ENCODE measurements around the gene HADHB. TPM values are rescaled to one million over a fixed set of nuclear protein-coding genes. Genes with fewer than 3 reads are reported as not detected.
"Not testable (repeated sequence)": the region's sequence is repeated elsewhere in the genome, so short reads cannot be mapped to it uniquely, and the experiment has no call there.

HADHB gene
- total RNA-seq, 2 experiments from 2014 or later = 70.2 to 73.2 TPM

DNA sequence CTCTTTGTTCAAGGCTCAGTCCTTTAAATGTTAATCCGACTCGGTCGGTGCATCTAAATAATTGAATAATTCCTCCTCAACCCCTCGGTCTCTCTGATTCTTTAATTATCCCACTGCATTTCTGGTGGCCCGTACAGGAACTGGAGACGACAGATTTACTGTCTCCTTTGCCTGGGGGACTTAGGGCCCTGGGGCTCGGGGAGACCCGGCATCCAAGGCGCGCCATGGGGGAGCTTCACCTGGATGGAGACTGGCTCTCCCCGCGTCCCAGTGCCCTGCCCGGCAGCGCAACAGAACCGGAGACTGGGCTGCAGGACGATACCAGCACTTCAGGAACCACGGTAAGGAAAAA lies 53.5 kb downstream of the HADHB start:
- DNase-seq = no peak
- no peaks in the 10 kb centered on the region for H3K27me3 Mint-ChIP-seq
- no peak overlapping the region for H3K27ac Mint-ChIP-seq
- H3K4me3 Mint-ChIP-seq = no peak overlapping the region
- H3K4me1 Mint-ChIP-seq = no peaks in the 10 kb centered on the region
- no peaks in the 10 kb centered on the region for H3K9me3 Mint-ChIP-seq
- H3K36me3 Mint-ChIP-seq = no peaks in the 10 kb centered on the region

DNA sequence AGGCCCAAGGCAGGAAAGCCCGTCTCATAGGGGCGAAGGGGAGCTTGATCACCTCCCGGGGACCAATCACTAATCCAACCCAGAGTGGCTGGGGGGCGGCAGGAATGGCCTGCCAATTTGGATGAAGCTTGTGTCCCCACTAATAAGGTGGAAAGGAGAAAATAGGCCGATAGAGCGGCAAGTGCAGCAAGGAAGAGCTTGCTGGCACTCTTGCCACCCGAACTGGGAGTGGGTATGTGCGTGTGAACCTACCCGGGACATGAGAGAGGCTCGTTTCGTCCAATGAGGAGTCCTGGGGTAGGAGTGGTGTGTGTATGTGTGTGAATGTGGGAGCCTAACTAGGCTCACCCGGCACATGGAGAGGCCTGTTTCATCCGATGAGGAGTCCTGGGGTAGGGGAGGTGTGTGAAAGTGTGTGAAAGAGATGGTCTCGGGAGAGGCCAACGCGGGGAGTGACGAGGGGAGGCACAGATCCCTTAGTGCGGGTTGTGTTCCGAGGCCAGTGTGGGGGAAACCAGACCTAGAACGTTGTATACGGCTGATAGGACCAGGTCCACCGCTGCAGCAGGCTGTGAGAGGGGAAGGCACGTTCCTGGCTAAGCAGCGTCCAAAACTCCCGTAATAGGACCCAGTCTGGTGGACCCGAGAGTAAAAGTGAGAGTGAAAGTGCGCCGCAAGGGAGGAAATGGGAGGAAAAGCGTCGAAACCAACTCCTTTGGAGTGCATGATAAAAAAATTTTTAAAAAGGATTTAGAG lies 54.1 kb downstream of the HADHB start:
- H3K9me3 Mint-ChIP-seq = no peaks in the 10 kb centered on the region
- no peak overlapping the region for H3K4me3 Mint-ChIP-seq
- no peaks in the 10 kb centered on the region for H3K36me3 Mint-ChIP-seq
- no peaks in the 10 kb centered on the region for H3K4me1 Mint-ChIP-seq
- no peak overlapping the region for H3K27ac Mint-ChIP-seq
- peak; percentile 42 for DNase-seq
- no peaks in the 10 kb centered on the region for H3K27me3 Mint-ChIP-seq

DNA sequence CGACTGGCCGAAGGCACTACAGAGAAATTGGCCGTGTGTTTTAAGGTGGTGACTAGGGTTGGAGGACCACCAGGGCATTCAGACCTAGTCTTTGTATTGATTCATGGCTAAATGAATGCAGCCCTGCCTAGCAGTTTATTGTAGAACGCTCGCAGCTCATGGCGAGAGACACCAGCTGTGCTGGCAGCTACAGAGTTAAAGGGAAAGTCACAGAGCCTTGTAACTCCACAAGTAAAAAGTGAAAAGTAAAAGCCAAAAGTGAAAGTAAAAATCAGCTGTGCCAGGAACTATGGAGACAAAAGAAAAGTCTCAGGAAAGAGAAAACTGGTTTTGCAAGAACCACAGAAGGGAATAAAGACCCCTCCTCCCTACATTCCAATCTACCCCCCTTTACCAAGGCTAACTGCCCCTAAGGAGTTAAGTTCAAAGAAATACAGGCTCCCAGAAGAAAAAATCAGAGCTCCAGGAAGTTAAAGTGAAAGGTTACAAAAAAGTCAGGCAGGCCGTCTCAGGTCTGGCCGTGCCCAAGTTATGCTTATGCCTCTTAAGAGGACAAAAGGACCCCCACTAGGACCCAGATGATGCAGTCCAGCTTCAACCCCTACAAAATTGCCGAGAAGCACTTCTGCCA lies 54.8 kb downstream of the HADHB start:
- no peak overlapping the region for H3K27ac Mint-ChIP-seq
- no peaks in the 10 kb centered on the region for H3K27me3 Mint-ChIP-seq
- H3K4me1 Mint-ChIP-seq = no peaks in the 10 kb centered on the region
- H3K9me3 Mint-ChIP-seq = no peaks in the 10 kb centered on the region
- no peaks in the 10 kb centered on the region for H3K36me3 Mint-ChIP-seq
- no peak overlapping the region for H3K4me3 Mint-ChIP-seq
- DNase-seq = no peak

DNA sequence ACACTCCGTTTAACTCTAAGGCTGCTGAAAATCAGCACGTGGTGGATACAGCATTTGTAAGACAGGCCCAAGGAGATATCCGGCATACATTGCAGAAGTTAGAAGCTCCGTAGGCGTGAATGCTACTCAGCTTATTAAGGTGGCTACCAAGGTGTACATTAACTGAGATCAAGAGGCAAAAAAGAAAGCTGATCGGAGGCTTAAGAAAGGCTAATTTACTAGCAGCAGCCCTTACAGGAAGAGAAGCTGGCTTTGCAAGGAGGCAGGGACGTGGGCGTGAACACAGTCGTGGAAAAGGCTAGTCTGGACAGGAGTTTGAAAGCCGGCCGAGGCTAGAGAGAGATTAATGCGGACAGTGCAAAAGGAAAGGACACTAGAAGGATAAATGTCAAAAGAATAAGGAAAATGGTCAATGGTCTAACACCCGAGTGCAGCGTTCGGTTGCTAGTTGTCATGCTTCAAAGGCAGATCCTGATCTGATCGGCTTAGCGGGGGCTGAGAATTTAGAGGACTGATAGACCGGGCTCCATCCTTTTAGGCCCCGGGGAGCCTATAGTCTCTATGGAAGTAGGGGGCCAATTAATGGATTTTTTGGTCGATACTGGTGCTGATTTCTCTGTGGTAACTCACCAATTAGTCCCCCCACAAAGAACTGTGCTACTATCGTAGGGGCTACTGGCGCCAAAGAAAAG lies 55.6 kb downstream of the HADHB start:
- no peak overlapping the region for H3K27ac Mint-ChIP-seq
- no peaks in the 10 kb centered on the region for H3K27me3 Mint-ChIP-seq
- H3K36me3 Mint-ChIP-seq = no peaks in the 10 kb centered on the region
- no peak overlapping the region for H3K4me3 Mint-ChIP-seq
- no peak for DNase-seq
- no peaks in the 10 kb centered on the region for H3K9me3 Mint-ChIP-seq
- H3K4me1 Mint-ChIP-seq = no peaks in the 10 kb centered on the region

DNA sequence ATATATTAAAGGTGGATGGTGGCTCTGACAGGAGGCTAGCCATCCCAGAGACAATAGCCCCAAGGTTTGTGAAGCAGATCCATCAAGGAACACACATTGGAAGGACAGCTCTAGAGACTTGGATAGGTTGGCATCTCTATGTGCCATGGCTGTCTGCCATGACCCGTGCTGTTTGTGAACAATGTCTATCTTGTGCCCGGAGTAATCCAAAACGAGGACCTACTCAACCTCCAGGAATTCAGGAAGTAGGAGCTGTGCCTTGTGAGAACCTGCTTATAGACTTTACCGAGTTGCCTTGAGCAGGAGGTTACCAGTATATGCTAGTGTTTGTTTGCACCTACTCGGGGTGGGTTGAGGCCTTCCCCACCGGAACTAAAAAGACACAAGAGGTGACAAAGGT lies 58.1 kb downstream of the HADHB start:
- H3K4me3 Mint-ChIP-seq = no peak overlapping the region
- no peaks in the 10 kb centered on the region for H3K9me3 Mint-ChIP-seq
- no peak overlapping the region for H3K27ac Mint-ChIP-seq
- no peaks in the 10 kb centered on the region for H3K36me3 Mint-ChIP-seq
- no peaks in the 10 kb centered on the region for H3K27me3 Mint-ChIP-seq
- H3K4me1 Mint-ChIP-seq = no peaks in the 10 kb centered on the region
- DNase-seq = no peak

DNA sequence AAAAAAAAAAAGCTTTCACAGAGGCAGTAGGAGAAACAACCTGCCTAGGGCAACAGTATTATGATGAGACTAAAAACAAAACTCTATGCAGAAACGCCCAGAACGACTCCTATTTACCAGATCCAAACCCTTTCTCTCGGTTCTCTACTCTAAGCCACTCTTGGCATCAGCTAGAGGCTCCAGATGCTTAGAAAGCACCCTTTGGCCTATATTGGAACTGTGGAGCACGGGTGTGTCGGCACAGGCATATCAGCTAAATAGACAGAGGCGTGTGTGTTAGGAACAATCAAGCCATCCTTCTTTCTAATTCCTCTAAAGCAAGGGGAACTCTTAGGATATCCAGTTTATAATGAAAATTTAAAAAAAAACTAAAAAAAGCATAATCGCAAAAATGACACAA lies 60.4 kb downstream of the HADHB start:
- not testable (repeated sequence) for H3K9me3 Mint-ChIP-seq, H3K36me3 Mint-ChIP-seq, H3K27ac Mint-ChIP-seq, H3K4me1 Mint-ChIP-seq, H3K27me3 Mint-ChIP-seq, H3K4me3 Mint-ChIP-seq, DNase-seq

DNA sequence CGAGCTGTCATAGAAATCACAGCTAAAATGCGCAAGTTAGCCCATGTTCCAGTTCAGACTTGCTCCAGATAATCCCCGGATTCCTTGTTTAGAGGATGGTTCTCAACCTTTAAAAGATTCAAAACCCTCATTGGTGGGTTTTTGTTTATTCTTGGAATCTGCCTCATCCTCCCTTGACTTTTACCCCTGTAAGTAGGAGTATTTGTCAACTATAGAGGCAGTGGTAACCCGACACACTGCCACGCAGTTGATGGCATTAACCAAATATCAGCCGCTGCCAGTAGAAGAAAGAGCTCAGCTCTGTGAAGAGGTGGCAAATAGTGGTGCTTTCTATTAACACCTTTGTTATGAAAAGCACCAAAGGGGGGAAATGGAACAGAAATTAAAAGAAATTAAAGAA lies 60.8 kb downstream of the HADHB start:
- Mint-ChIP-seq H3K4me1 (no peaks in the 10 kb centered on the region), H3K4me3 (no peak overlapping the region), H3K36me3 (no peaks in the 10 kb centered on the region), H3K9me3 (no peaks in the 10 kb centered on the region), H3K27ac (no peak overlapping the region), H3K27me3 (no peaks in the 10 kb centered on the region)
- DNase-seq = no peak

DNA sequence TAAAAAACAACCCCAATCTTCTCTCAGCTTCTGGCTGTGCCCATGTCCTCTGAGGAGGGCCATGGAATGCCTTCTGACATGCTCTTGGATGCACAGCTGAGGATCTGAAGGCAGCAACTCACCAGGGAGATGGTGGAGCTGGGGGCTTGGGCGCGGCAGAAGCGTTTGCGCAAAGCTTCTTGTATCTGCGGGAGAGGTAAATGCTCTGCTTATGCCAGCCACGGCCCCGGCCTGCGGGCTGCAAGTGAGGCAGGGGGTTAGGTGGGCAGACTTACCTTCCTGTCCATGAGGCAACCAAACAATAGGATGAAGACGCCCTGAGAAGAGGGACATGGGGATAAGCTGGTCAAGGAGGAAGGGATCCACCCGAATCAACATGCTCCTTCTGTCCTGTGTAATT lies 65.2 kb downstream of the HADHB start:
- H3K9me3 Mint-ChIP-seq = no peaks in the 10 kb centered on the region
- H3K36me3 Mint-ChIP-seq = no peaks in the 10 kb centered on the region
- H3K4me3 Mint-ChIP-seq = no peak overlapping the region
- DNase-seq = no peak
- H3K4me1 Mint-ChIP-seq = no peaks in the 10 kb centered on the region
- H3K27me3 Mint-ChIP-seq = no peaks in the 10 kb centered on the region
- no peak overlapping the region for H3K27ac Mint-ChIP-seq

DNA sequence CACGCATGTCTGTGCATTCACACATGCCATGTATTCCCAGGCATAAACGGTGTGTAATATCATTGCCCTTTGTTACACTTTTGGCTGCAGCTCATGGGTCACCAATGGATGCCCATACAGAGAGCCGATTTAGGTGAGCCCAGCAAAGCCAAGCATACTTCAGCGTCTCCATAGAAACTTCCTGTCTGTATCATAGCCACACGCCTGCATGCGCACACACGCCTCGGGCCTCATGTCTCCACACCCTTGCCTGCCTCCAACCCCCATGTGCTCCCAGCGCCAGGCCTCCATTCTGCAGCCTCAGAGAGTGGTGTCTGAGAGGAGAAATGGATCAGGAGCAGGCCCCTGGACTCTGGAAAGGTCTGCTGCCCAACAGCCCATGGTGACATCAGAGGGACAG lies 67.7 kb downstream of the HADHB start:
- H3K9me3 Mint-ChIP-seq = no peaks in the 10 kb centered on the region
- H3K4me1 Mint-ChIP-seq = peaks cover 4% of the 10 kb centered on the region
- no peaks in the 10 kb centered on the region for H3K27me3 Mint-ChIP-seq
- no peak for DNase-seq
- H3K36me3 Mint-ChIP-seq = no peaks in the 10 kb centered on the region
- H3K27ac Mint-ChIP-seq = no peak overlapping the region
- no peak overlapping the region for H3K4me3 Mint-ChIP-seq

DNA sequence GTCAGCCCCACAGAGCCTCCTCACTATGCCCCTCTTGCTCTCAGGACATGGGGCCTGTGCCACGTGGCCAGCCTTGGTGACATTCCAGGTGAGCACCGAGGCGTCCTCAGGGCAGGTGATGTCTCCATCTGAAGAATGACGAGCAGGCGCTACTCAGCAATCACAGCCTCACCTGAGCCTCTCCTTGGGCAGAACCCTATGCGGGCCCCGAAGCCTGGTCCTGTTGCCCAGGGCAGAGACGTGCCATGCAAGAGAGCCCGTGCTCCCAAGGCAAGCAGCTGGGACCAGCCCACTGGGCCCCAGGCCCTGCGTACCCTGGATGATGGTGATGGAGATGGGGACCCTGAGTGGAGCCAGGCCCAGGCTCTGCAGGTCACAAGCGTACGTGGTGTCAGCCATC lies 68.7 kb downstream of the HADHB start:
- H3K9me3 Mint-ChIP-seq = no peaks in the 10 kb centered on the region
- peaks cover 4% of the 10 kb centered on the region for H3K4me1 Mint-ChIP-seq
- no peaks in the 10 kb centered on the region for H3K36me3 Mint-ChIP-seq
- no peaks in the 10 kb centered on the region for H3K27me3 Mint-ChIP-seq
- H3K27ac Mint-ChIP-seq = no peak overlapping the region
- H3K4me3 Mint-ChIP-seq = no peak overlapping the region
- DNase-seq = no peak

DNA sequence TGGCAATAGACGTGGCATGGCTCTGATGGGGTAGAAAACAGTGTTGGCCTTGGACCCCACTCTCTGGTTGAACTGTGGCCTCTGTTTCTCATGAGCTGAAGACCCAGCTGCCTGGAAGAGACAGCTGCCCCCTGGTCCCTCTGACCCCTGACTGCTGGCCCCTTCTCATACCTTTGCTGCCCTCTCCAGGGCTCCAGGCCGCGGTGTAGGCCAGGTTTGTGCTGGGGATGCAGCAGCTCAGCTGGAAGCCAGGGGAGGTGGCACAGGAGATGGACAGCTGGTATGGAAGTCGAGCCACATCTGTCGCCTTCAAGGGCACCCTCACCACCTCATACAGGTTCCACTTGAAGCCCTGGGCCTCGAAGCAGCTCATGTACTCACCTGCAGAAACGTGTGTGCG lies 69.5 kb downstream of the HADHB start:
- Mint-ChIP-seq H3K36me3 (no peaks in the 10 kb centered on the region), H3K27me3 (no peaks in the 10 kb centered on the region), H3K4me1 (peaks cover 4% of the 10 kb centered on the region), H3K9me3 (no peaks in the 10 kb centered on the region), H3K4me3 (no peak overlapping the region), H3K27ac (no peak overlapping the region)
- no peak for DNase-seq

DNA sequence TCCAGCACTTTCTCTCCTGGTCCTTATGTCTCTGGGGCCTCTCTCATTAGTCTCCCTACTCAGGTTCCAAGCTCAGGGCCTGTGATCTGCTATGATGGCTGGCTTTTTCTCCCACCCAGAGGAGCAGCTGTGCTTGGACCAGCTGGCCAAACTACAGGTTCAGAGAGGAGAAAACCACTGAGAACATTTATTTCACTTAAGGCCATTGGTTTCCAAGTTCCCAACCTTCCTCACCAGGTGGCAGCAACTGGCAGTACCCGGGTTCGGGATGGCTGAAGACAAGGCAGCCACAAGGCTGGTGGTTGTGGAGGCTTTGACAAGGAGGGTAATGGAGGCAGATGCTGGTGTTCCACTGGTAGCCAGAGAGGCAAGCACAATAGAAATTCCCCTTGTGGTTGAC lies 71.3 kb downstream of the HADHB start:
- H3K4me1 Mint-ChIP-seq = peaks cover 4% of the 10 kb centered on the region
- H3K9me3 Mint-ChIP-seq = no peaks in the 10 kb centered on the region
- no peaks in the 10 kb centered on the region for H3K36me3 Mint-ChIP-seq
- H3K27ac Mint-ChIP-seq = no peak overlapping the region
- DNase-seq = no peak
- H3K4me3 Mint-ChIP-seq = no peak overlapping the region
- no peaks in the 10 kb centered on the region for H3K27me3 Mint-ChIP-seq

DNA sequence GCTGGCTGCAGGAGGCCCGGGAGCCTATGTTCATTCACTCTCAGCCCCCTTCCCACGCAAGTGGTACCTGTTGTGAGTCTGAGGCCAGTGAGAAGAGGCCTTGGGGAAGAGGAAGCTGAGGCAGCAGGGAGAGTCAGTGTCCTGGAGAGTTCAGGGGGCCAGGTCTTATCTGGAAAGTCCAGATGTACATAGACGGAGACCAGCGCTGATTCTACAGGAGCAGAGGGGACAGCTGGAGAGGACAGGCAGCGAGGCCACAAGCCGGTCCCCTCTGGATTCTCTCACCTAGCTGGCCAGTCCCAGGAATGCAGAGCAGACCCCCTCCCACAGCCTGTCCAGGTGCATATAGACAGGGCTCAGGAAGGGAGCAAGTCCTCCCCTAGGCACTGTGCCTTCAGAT lies 72.1 kb downstream of the HADHB start:
- H3K4me1 Mint-ChIP-seq = peaks cover 4% of the 10 kb centered on the region
- no peak for DNase-seq
- H3K36me3 Mint-ChIP-seq = no peaks in the 10 kb centered on the region
- no peak overlapping the region for H3K4me3 Mint-ChIP-seq
- no peaks in the 10 kb centered on the region for H3K27me3 Mint-ChIP-seq
- no peak overlapping the region for H3K27ac Mint-ChIP-seq
- no peaks in the 10 kb centered on the region for H3K9me3 Mint-ChIP-seq

DNA sequence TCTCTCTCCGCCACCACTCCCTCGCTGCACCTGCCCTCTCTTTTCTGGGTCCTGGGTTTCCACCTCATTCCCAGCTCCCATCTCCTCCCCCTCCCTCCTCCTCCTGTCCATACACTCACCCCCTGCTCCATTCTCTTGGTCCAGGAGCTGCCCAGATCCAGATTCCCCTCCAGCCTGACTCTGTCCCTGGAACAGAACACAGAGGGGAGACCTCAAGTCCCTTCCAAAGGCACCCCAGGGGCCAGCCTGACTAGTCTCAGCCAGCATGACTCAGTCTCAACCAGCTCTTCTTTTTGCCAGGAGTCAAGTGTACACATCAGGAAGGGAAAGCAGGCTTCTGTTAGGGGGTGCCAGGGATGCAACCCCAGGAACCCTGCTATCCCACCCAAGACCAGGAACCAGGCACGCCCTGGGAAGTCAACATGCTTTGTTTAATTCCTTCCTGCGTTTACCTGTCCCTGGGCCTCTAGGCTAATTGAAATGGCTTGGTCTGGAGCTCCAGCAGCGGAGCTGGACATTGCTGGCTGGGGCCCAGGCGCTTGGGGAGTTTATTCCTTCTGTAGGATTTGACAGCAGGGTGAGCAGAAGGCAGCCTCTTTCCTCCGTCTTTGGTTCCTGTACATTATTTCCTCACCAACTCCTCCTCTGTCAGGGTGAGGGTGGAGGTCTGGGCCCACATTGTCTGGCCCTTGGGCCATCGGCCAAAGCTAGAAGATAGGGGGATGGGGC lies 72.8 kb downstream of the HADHB start:
- no peaks in the 10 kb centered on the region for H3K9me3 Mint-ChIP-seq
- H3K4me1 Mint-ChIP-seq = peaks cover 4% of the 10 kb centered on the region
- no peak overlapping the region for H3K27ac Mint-ChIP-seq
- H3K27me3 Mint-ChIP-seq = no peaks in the 10 kb centered on the region
- no peaks in the 10 kb centered on the region for H3K36me3 Mint-ChIP-seq
- no peak overlapping the region for H3K4me3 Mint-ChIP-seq
- no peak for DNase-seq

DNA sequence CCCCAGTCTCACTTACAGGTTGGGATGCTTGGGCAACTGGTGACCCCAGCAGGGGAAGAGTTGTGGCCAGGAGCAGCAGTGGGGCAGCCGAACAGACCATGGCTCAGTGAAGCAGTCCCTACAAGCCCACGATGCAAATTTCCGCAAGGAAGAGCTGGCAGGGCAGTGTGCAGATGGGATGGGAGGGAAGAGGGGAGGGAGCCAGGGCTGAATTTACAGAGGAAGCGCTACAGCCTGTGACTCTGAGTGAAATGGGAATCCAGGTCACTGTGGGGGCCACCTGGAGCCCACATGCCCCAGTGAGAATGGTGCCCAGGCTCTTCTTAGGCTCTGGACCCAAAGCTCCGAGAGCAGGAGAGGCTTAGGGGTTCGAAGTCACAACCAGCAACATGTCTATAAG lies 74.2 kb downstream of the HADHB start:
- H3K27ac Mint-ChIP-seq = no peak overlapping the region
- DNase-seq = no peak
- H3K4me1 Mint-ChIP-seq = peaks cover 4% of the 10 kb centered on the region
- no peak overlapping the region for H3K4me3 Mint-ChIP-seq
- no peaks in the 10 kb centered on the region for H3K36me3 Mint-ChIP-seq
- H3K27me3 Mint-ChIP-seq = no peaks in the 10 kb centered on the region
- H3K9me3 Mint-ChIP-seq = no peaks in the 10 kb centered on the region
